ENCODE measurements around the gene DKKL1. TPM values are rescaled to one million over a fixed set of nuclear protein-coding genes. Genes with fewer than 3 reads are reported as not detected.

The DKKL1 gene
- total RNA-seq (2022; extraction: Qiagen RNA extraction; ENCODE audit: low read depth): 0.70 to 1.1 TPM (median 0.89 TPM) in 5 replicates

GRCh38 chr19:49363268-49364082 lies at the start of gene DKKL1:
TSS of gene DKKL1 (plus strand) at chr19:49363877. CDS start at chr19:49363999, 122 bp downstream.

GRCh38 chr19:49324801-49325576 lies 38.7 kb upstream of the DKKL1 start, which contains the start of gene SLC6A16:
TSS of gene SLC6A16 (minus strand) at chr19:49325191. CDS start at chr19:49311347, 13,844 bp downstream.

GRCh38 chr19:49335071-49335783 lies 28.4 kb upstream of the DKKL1 start, which contains the start of gene CD37:
TSS of gene CD37 (plus strand) at chr19:49335406. CDS start at chr19:49335541, 135 bp downstream.

GRCh38 chr19:49362048-49362928 lies 1.4 kb upstream of the DKKL1 start, which contains the start of gene TEAD2:
TSS of gene TEAD2 (minus strand) at chr19:49362416. CDS start at chr19:49360075, 2,341 bp downstream.

GRCh38 chr19:49387936-49388372 lies 24.3 kb downstream of the DKKL1 start, which contains the start of gene KASH5:
TSS of gene KASH5 (plus strand) at chr19:49388249. CDS start at chr19:49390884, 2,635 bp downstream.

GRCh38 chr19:49423071-49423984 lies 59.7 kb downstream of the DKKL1 start, which contains the start of gene PTH2:
TSS of gene PTH2 (minus strand) at chr19:49423441. CDS start at chr19:49423339, 102 bp downstream.

Other genes with a start within 250 kb of the DKKL1 start
- 5.7 to 7.1 TPM (median 6.7 TPM) in 5 replicates for gene LIN7B, start 249.5 kb upstream of the DKKL1 start, total RNA-seq (2022; extraction: Qiagen RNA extraction; ENCODE audit: low read depth)
- gene C19orf73, start 244.7 kb upstream of the DKKL1 start, total RNA-seq (2022; extraction: Qiagen RNA extraction; ENCODE audit: low read depth): 1.5 to 2.5 TPM (median 1.6 TPM) in 5 replicates
- gene PPFIA3, start 244.3 kb upstream of the DKKL1 start, total RNA-seq (2022; extraction: Qiagen RNA extraction; ENCODE audit: low read depth): 4.5 to 8.8 TPM (median 8.1 TPM) in 5 replicates
- 0.06 TPM in 2 of 5 replicates, not detected in the others for gene HRC, start 208.5 kb upstream of the DKKL1 start, total RNA-seq (2022; extraction: Qiagen RNA extraction; ENCODE audit: low read depth)
- gene TRPM4, start 206.1 kb upstream of the DKKL1 start, total RNA-seq (2022; extraction: Qiagen RNA extraction; ENCODE audit: low read depth): 6.9 to 10.2 TPM (median 8.4 TPM) in 5 replicates
- gene SLC6A16, start 38.7 kb upstream of the DKKL1 start, total RNA-seq (2022; extraction: Qiagen RNA extraction; ENCODE audit: low read depth): 0.62 to 1.6 TPM (median 0.81 TPM) in 5 replicates
- not detected in 5 replicates for gene CD37, start 28.5 kb upstream of the DKKL1 start, total RNA-seq (2022; extraction: Qiagen RNA extraction; ENCODE audit: low read depth)
- 12.6 to 19.1 TPM (median 17.7 TPM) in 5 replicates for gene TEAD2, start 1.5 kb upstream of the DKKL1 start, total RNA-seq (2022; extraction: Qiagen RNA extraction; ENCODE audit: low read depth)
- gene KASH5, start 24.4 kb downstream of the DKKL1 start, total RNA-seq (2022; extraction: Qiagen RNA extraction; ENCODE audit: low read depth): 0.33 TPM in 1 of 5 replicates, not detected in the others
- gene PTH2, start 59.6 kb downstream of the DKKL1 start, total RNA-seq (2022; extraction: Qiagen RNA extraction; ENCODE audit: low read depth): 0.46 TPM in 1 of 5 replicates, not detected in the others
- gene GFY, start 61.5 kb downstream of the DKKL1 start, total RNA-seq (2022; extraction: Qiagen RNA extraction; ENCODE audit: low read depth): 0.08 to 0.30 TPM (median 0.14 TPM) in 5 replicates
- 0.51 to 0.57 TPM (median 0.53 TPM) in 5 replicates for gene SLC17A7, start 77.7 kb downstream of the DKKL1 start, total RNA-seq (2022; extraction: Qiagen RNA extraction; ENCODE audit: low read depth)
- gene PIH1D1, start 87.9 kb downstream of the DKKL1 start, total RNA-seq (2022; extraction: Qiagen RNA extraction; ENCODE audit: low read depth): 89.3 to 95.7 TPM (median 93.6 TPM) in 5 replicates
- gene ALDH16A1, start 89.3 kb downstream of the DKKL1 start, total RNA-seq (2022; extraction: Qiagen RNA extraction; ENCODE audit: low read depth): 19.5 to 25.6 TPM (median 23.9 TPM) in 5 replicates
- gene FLT3LG, start 110.3 kb downstream of the DKKL1 start, total RNA-seq (2022; extraction: Qiagen RNA extraction; ENCODE audit: low read depth): 0.69 to 1.8 TPM (median 1.4 TPM) in 5 replicates
- gene RPL13A, start 123.7 kb downstream of the DKKL1 start, total RNA-seq (2022; extraction: Qiagen RNA extraction; ENCODE audit: low read depth): 3,723 to 4,607 TPM (median 4,089 TPM) in 5 replicates
- 3,748 to 4,968 TPM (median 3,902 TPM) in 5 replicates for gene RPS11, start 132.6 kb downstream of the DKKL1 start, total RNA-seq (2022; extraction: Qiagen RNA extraction; ENCODE audit: low read depth)
- 21.0 to 33.8 TPM (median 29.8 TPM) in 5 replicates for gene FCGRT, start 148.8 kb downstream of the DKKL1 start, total RNA-seq (2022; extraction: Qiagen RNA extraction; ENCODE audit: low read depth)
- 1.2 to 2.3 TPM (median 2.1 TPM) in 5 replicates for gene RCN3, start 164.1 kb downstream of the DKKL1 start, total RNA-seq (2022; extraction: Qiagen RNA extraction; ENCODE audit: low read depth)
- 91.1 to 111 TPM (median 104 TPM) in 5 replicates for gene NOSIP, start 216.7 kb downstream of the DKKL1 start, total RNA-seq (2022; extraction: Qiagen RNA extraction; ENCODE audit: low read depth)
- 0.45 to 0.95 TPM (median 0.87 TPM) in 5 replicates for gene PRRG2, start 217.4 kb downstream of the DKKL1 start, total RNA-seq (2022; extraction: Qiagen RNA extraction; ENCODE audit: low read depth)
- 28.9 to 36.4 TPM (median 34.4 TPM) in 5 replicates for gene PRR12, start 227.3 kb downstream of the DKKL1 start, total RNA-seq (2022; extraction: Qiagen RNA extraction; ENCODE audit: low read depth)